GM13976 (cell line): ENCODE measurements around the gene SLA2.

ENCODE experiments used
- DNase-seq: peaks from one replicate; pipeline ENCODE4 v3.0.0; 2012; ENCODE audit warnings: low spot score
- in situ Hi-C: fragments of 300-500 bp; cut with MboI; formaldehyde crosslinking; loops from one replicate; pipeline ENCODE4 v1.12.0; 2022; ENCODE audit warnings: low sequenced_read_pairs, mixed read lengths, inconsistent platforms; ENCODE audit not compliant: unreplicated experiment
- TF ChIP-seq, protein P1 (sequence below): IDR thresholded peaks from 2 replicates; pipeline ENCODE4 v1.5.1; 2012; ENCODE audit warnings: borderline replicate concordance, mild to moderate bottlenecking; ENCODE audit not compliant: insufficient read depth; ENCODE audit errors: extremely low read depth, missing control alignments, control extremely low read depth

SLA2 gene

GRCh38 chr20:36647196-36648121, 1.5 kb upstream of the SLA2 start:
- TF ChIP-seq, protein P1, sequence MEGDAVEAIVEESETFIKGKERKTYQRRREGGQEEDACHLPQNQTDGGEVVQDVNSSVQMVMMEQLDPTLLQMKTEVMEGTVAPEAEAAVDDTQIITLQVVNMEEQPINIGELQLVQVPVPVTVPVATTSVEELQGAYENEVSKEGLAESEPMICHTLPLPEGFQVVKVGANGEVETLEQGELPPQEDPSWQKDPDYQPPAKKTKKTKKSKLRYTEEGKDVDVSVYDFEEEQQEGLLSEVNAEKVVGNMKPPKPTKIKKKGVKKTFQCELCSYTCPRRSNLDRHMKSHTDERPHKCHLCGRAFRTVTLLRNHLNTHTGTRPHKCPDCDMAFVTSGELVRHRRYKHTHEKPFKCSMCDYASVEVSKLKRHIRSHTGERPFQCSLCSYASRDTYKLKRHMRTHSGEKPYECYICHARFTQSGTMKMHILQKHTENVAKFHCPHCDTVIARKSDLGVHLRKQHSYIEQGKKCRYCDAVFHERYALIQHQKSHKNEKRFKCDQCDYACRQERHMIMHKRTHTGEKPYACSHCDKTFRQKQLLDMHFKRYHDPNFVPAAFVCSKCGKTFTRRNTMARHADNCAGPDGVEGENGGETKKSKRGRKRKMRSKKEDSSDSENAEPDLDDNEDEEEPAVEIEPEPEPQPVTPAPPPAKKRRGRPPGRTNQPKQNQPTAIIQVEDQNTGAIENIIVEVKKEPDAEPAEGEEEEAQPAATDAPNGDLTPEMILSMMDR: no peak
- no peak for DNase-seq
- in situ Hi-C loops: no loop called here

DNA sequence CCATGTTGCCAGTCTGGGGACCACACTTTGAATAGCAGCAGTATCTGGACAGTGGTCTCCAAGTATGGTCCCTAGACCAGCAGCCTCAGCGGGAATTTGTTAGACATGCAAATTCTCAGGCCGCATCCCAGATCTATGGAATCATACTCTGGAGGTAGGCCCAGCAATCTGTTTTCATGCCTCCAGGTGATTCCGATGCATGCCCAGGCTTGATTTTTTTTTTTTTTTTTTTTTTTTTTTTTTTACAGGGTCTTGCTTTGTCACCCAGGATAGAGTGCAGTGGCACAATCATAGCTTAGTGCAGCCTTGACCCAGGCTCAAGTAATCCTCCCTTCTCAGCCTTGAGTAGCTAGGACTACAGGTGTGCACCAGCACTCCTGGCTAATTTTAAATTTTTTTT, 682 bp upstream of the SLA2 start:
- TF ChIP-seq, protein P1: no peak
- in situ Hi-C loops: no loop called here
- DNase-seq: no peak

DNA sequence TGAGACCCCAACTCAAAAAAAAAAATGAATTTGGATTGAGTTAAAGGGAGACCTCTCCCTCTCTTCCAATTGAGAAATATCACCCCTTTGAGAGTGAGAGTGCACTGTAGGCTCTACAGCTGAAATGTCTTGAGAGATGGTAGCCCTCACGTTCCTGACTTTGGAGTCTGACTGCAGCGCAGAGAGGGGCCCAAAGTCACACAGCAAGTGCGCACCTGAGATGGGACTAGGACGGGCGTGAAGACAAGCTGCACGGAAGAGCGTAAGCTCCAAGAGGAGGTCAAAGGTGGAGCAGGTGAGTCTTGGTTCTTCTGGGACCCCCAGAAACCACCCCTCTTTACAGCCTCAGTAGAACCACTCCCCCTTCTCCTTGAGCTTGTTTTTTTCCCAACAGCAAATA, 643 bp downstream of the SLA2 start:
- no peak for DNase-seq
- TF ChIP-seq, protein P1: no peak
- in situ Hi-C loops: no loop called here

GRCh38 chr20:36644706-36645095, 1.3 kb downstream of the SLA2 start:
- in situ Hi-C loops: no loop called here
- no peak for DNase-seq
- TF ChIP-seq, protein P1: no peak

- in situ Hi-C loops: no loop called here
- TF ChIP-seq, protein P1: no peak
- DNase-seq: no peak
Observed at GRCh38 chr20:36644032-36644705, 1.8 kb downstream of the SLA2 start.

- in situ Hi-C loops: no loop called here
- DNase-seq: no peak
- TF ChIP-seq, protein P1: no peak
Observed at GRCh38 chr20:36642136-36642535, 3.9 kb downstream of the SLA2 start.
